LHCN-M2 (cell line): ENCODE results near the gene DUSP8. TPM values are rescaled to one million over a fixed set of nuclear protein-coding genes. Genes with fewer than 3 reads are reported as not detected.

ENCODE experiments used
- total RNA-seq: library from RNA; depleted of rRNA; stranded (reverse); fragments of >200 nt; gene quantifications from 2 replicates; pipeline ENCODE4 v1.2.3, GENCODE V29; 2014; rRNA removed

The DUSP8 gene
- total RNA-seq, 1 experiment from 2014 or later: not detected

Other genes starting within 250 kb of the DUSP8 start
- 0.34 TPM in 1 of 2 replicates, not detected in the other for gene BRSK2, start 182.3 kb downstream of the DUSP8 start, total RNA-seq
- 11.9 and 19.9 TPM in 2 replicates for gene MOB2, start 85.5 kb downstream of the DUSP8 start, total RNA-seq
- gene KRTAP5-1, start 13.0 kb upstream of the DUSP8 start, total RNA-seq: not detected in 2 replicates
- not detected in 2 replicates for gene KRTAP5-2, start 26.0 kb upstream of the DUSP8 start, total RNA-seq
- gene KRTAP5-3, start 36.2 kb upstream of the DUSP8 start, total RNA-seq: not detected in 2 replicates
- not detected in 2 replicates for gene KRTAP5-4, start 49.9 kb upstream of the DUSP8 start, total RNA-seq
- not detected in 2 replicates for gene KRTAP5-5, start 57.5 kb upstream of the DUSP8 start, total RNA-seq
- gene KRTAP5-6, start 124.9 kb upstream of the DUSP8 start, total RNA-seq: not detected in 2 replicates
- 12.6 and 20.1 TPM in 2 replicates for gene IFITM10, start 178.3 kb upstream of the DUSP8 start, total RNA-seq
- gene CTSD, start 191.7 kb upstream of the DUSP8 start, total RNA-seq: 448 and 475 TPM in 2 replicates